ACC112 (cell line): ENCODE results near the gene CADPS2.

Experiments
- H2AFZ ChIP-seq: fragments of 200-600 bp; sonication (generic); one replicate; pipeline ENCODE4 v1.6.0; 2017; ENCODE audit warnings: antibody characterized with exemption, low read length; ENCODE audit not compliant: unreplicated experiment
- H3K27ac ChIP-seq: fragments of 200-600 bp; sonication (generic); 2 replicates; pipeline ENCODE4 v1.5.1; 2014; ENCODE audit warnings: low read depth, mild to moderate bottlenecking, antibody characterized with exemption, low read length, moderate library complexity
- H3K27me3 ChIP-seq: fragments of 200-600 bp; sonication (generic); 2 replicates; pipeline ENCODE4 v1.6.1; 2014; ENCODE audit warnings: mild to moderate bottlenecking, antibody characterized with exemption, low read length, moderate library complexity, mixed read lengths; ENCODE audit not compliant: insufficient read depth
- H3K36me3 ChIP-seq: fragments of 200-600 bp; sonication (generic); 2 replicates; pipeline ENCODE4 v1.6.1; 2016; ENCODE audit warnings: mild to moderate bottlenecking, antibody characterized with exemption, low read length, moderate library complexity, mixed read lengths; ENCODE audit not compliant: insufficient read depth
- H3K4me1 ChIP-seq: fragments of 200-600 bp; sonication (generic); one replicate; pipeline ENCODE4 v1.6.1; 2016; ENCODE audit warnings: low read length, mixed read lengths; ENCODE audit not compliant: insufficient read depth, unreplicated experiment, control insufficient read depth
- H3K4me3 ChIP-seq: fragments of 200-600 bp; sonication (generic); 2 replicates; pipeline ENCODE4 v1.5.1; 2014; ENCODE audit warnings: mild to moderate bottlenecking, low read depth, low read length
- H3K79me2 ChIP-seq: fragments of 200-600 bp; sonication (generic); one replicate; pipeline ENCODE4 v1.6.0; 2016; ENCODE audit warnings: low read length; ENCODE audit not compliant: control insufficient read depth, unreplicated experiment, insufficient read depth

The CADPS2 gene

DNA sequence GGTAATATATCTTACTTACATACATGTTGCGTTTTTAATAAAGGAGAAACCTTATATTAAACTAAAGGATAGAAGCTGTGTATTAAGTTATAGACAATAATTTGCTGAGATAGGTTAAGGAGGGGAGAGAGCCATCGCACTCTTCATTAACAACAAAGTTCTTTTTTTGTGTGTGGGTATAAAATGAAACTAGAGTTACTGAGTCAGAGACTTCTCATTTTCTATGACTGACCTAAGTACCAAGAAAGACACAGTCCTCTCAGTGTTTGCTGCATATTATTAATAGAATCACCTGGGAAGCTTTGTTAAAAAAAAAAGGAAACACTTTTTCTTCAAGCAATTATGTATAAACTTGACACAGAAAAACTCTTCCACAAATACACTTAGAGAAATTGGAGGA is 613.1 kb downstream of the CADPS2 start:
- Histone ChIP-seq H2AFZ (no peak overlapping the region), H3K27me3 (no peaks in the 10 kb centered on the region), H3K36me3 (no peaks in the 10 kb centered on the region), H3K79me2 (no peaks in the 10 kb centered on the region), H3K4me3 (no peak overlapping the region), H3K4me1 (no peaks in the 10 kb centered on the region), H3K27ac (no peak overlapping the region)

GRCh38 chr7:122269241-122269640 is 617.0 kb downstream of the CADPS2 start:
- Histone ChIP-seq H3K4me3 (no peak overlapping the region), H2AFZ (no peak overlapping the region), H3K79me2 (no peaks in the 10 kb centered on the region), H3K27ac (no peak overlapping the region), H3K27me3 (no peaks in the 10 kb centered on the region), H3K4me1 (no peaks in the 10 kb centered on the region), H3K36me3 (no peaks in the 10 kb centered on the region)
